NT2/D1 (cell line): ENCODE measurements around the gene NRIP1.

ENCODE experiments used
- SUZ12 ChIP-seq: IDR thresholded peaks from 2 replicates; pipeline ENCODE4 v1.6.1; 2011; ENCODE audit not compliant: insufficient read length, insufficient read depth; ENCODE audit errors: extremely low read depth
- YY1 ChIP-seq: IDR thresholded peaks from 2 replicates; pipeline ENCODE4 v1.6.1; 2011; ENCODE audit not compliant: insufficient read length, insufficient read depth

GRCh38 chr21:15020797-15021196 is 44.0 kb downstream of the NRIP1 start:
- TF ChIP-seq YY1 (no peak), SUZ12 (no peak)
